NCI-H1417 (cell line): Measurements from ENCODE around the gene OR6Q1.

Experiments used
- DNase-seq, 3 experiments: peaks; one replicate each; lab custom pipeline; 2025; lab: John Stamatoyannopoulos, UW

OR6Q1 gene

DNA sequence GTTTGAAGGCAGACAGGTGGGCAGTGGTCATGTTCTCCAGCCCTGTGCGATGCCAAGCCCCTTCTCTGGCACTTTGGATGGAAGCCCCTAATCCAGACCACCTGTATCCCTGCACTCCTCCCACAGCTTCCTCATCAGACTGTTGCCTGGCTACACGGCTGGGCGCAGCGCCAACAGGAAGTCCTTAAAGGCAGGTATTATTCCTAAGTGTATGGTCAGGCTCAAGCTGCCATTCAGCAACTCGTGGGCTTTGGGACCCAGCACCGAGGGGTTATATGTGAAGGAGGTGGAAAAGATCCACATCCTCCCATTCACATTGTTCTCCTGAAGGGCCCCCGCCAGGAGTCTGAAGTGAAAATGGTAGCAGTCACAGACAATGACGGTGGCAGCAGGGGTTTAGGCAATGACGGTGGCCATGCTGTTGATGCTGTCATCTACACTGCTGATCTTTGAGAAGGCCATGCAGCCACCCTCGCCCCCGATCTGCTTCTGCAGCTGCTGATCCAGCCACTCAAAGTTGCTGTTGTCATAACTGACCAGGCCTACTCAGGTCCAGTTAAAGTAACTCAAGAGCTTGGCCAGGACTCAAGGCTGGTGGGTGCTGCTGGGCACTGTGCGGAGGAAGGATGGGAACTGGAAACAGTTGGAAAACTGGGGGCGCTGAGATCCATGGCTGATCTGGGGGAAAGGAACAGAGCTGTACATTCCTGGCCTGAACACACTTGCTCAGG is 27.7 kb downstream of the OR6Q1 start:
- DNase-seq = peak; percentile 23 to 74 (median 39)

DNA sequence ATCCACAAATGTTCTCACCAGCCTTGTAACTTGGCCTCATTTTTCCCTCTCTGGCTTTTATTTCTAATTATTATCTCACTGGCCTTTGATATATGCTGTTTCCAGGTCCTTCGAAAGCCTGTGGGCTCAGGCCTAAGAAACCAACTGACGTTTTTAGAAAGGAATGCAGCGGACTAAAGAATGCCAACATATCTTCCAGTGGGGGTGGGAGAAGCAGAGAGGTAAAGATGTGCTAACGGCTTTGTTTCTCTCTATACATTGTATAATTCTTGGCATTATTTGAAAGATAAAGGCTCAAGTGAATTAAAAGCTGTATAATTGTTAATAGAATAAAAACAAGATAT is 28.2 kb downstream of the OR6Q1 start:
- no peak for DNase-seq

DNA sequence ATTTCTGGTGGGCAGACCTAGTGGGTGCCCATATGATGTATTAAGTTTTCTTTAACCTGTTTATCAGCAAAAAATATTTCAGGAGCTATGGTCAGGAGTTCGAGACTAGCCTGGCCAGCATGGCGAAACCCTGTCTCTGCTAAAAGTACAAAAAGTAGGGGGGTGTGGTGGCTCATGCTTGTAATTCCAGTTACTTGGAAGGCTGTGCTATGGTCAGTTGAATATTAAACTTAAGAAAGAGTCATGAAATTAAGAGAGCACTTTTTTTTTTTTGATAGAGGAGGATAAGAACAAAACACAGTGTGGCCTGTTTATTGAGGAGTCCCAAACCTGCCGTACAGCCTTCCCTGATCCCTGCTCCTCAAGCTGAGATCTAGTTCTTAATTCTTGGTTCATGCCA is 29.8 kb downstream of the OR6Q1 start:
- DNase-seq = no peak

DNA sequence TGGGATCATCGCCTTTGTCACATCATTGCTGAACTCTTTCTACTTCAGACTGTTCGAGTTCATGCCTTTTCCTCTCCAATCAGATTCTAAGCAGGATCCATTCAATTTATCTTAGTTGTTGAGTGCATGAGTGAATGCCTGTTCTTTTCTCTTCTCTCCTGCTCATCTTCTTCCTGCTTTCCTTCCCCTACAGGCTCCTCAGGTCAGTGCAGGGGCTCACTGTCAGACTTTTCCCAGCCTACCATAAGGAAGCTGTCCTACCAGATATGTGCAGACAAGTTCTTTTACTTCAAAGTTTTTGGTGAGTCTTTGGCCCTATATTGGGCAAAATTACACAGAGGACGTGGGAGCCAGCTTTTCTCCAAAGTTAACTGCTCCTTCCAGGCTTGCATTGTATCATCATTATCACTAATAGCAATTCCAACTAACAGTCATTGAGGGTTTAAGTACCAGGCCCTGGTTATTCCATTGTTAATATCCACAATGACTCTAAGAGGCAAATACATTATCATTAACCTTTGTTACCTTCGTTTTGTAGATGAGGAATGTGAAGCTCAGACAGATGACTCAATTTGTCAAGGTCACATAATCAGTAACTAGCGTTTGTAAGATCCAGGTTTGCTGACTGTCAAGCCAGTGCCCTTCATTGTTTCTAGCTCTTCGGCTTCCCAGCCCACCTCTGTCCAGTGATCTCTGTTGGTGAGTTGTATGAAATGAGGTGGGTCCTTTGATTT is 30.4 kb downstream of the OR6Q1 start:
- no peak for DNase-seq

DNA sequence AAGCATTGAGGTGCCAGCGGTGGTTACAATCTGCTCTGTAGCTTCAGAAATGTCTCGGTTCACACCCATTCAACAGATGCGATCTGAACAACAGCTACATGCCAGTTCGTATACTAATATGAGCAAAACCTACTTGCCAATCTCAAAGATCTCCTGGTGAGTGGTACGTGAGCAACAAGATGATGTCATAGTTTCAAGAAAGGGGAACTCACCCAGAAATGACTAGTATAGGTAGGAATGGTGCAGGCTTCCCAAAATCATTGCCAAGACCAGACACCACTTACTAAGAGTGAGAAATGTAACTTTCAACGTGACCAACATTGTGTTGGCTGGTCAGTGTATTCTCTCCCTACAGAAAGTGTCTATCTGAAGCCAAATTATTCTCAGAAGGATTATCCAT is 31.1 kb downstream of the OR6Q1 start:
- no peak for DNase-seq

DNA sequence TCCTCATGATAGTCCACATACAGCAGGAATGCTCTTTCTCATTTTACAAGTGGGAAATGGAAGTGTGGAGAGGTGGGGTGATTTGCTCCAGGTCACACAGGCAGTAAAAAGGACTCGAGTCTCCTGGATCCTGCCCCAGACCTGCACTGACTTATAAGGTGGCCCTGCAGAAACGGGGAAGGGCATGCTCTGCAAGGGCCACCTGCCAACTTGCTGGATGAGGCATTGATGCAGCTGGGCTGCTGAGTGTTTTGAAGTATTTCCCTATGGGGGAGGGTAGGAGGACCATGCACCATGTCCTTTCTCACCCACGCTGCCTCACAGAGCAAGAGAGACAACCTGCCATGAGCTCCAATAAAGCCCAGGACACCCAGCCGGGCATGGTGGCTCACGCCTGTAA is 36.9 kb downstream of the OR6Q1 start:
- DNase-seq = no peak

DNA sequence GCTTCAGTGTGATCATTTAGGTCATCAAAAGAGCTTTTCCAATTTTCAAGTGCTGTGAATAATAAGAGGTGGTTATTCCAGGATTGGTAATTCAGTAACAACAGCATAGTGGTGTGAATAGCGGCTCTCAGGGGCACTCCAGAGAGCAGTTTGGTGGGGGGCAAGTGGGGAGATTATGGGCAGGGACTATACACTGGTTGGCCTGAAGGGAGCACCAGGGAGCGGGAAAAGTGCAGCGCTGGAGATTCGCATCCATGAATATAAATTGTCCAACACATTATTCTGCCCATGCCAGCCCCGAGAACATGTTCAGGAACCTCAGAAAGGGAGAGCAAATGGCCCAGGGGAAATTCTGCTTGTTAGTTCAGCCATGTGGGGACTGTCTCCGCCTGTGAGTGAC is 37.9 kb downstream of the OR6Q1 start:
- no peak for DNase-seq

DNA sequence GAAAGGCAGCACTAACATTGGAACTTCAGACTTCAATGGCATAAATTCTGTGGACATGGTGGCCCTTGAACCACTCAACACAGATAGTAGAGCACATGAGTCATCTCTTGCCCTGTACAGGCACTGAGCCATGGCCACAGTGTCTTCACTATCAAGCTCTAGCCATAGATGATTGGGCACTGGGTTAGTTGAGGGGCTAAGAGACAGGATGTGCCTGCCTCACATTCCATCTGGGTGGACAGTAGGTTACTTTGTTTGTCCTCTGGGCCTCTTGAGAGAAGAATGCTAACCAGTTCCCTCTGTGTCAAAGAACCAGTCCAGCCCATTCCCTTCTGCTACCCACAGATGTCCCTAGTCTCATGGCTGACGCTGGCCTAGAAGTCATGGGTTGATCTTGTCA is 39.8 kb downstream of the OR6Q1 start:
- DNase-seq = no peak

DNA sequence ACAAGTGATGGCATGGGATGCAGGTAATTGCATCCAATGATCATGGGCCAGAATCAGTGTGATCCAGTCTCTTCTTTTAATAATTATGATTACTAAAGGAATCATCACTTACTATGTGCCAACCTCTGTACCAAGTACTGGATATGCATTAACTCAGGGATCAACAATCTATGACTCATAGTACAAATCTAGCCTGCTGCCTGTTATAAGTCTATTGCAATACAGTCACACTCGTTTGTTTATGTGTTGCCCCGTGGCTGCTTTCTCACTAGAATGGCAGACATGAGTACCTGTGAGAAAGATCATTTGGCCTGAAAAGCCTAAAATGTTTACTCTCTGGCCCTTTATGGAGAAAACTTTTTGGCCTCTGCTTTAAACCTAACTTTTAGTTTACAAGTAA is 45.0 kb downstream of the OR6Q1 start:
- DNase-seq = no peak
